ENCODE data around the gene SF3B1. TPM values are rescaled to one million over a fixed set of nuclear protein-coding genes. Genes with fewer than 3 reads are reported as not detected.

Gene SF3B1
- polyA plus RNA-seq, 2 of the 4 experiments (the other 2 are of a cell fraction), result 166 to 400 TPM

DNA sequence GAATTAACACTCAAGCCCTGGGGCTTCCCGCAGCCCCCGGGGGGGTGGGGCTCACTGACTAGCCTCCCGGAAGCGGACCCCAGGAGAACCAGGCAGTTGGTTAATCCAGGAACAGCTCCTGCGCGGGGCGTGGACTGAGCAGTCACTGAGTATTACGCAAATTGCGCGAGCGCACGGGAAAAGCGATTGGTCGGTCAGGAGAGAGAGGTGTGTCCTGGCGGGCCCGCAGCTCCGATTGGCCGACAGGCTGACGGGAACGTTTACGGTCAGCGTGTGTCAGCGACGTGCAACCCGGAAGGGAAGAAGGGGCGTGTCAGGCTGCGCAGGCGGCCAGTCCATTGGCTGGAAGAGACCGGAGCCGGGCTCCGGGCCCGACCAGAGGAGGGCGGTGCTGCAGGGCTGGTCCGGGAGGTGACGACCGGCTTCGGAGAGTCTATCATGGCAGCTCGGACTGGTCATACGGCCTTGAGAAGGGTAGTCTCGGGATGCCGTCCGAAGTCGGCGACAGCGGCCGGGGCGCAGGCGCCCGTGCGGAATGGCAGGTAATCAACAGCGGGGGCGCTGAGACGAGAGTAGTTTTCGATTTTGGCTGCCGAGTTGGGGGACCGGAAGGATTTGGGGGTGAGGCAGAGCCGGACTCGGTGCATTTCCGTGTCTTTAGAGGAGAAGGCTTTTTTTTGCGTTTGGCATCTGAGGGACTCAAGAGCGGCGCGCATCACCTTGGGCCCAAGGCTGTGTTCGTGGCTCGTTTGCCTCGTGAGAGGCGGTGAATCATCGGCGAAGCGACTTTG, 18.5 kb upstream of the SF3B1 start, which contains the start of gene COQ10B (continued):
- 0 out of 2 replicates have a peak, but pooled peaks have one; percentile 48 for TF ChIP-seq TP53 (CRISPR knock-in tag; IDR thresholded peaks at IDR 0.05)
- TF ChIP-seq RFX5 (IDR thresholded peaks at IDR 0.05), result peak; percentile 79
- TF ChIP-seq, protein P1, sequence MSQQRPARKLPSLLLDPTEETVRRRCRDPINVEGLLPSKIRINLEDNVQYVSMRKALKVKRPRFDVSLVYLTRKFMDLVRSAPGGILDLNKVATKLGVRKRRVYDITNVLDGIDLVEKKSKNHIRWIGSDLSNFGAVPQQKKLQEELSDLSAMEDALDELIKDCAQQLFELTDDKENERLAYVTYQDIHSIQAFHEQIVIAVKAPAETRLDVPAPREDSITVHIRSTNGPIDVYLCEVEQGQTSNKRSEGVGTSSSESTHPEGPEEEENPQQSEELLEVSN (IDR thresholded peaks at IDR 0.05; ENCODE audit: borderline replicate concordance, low read depth), result no peak
- no peak for TF ChIP-seq HDAC2 (IDR thresholded peaks at IDR 0.05)
- TF ChIP-seq, protein P2, sequence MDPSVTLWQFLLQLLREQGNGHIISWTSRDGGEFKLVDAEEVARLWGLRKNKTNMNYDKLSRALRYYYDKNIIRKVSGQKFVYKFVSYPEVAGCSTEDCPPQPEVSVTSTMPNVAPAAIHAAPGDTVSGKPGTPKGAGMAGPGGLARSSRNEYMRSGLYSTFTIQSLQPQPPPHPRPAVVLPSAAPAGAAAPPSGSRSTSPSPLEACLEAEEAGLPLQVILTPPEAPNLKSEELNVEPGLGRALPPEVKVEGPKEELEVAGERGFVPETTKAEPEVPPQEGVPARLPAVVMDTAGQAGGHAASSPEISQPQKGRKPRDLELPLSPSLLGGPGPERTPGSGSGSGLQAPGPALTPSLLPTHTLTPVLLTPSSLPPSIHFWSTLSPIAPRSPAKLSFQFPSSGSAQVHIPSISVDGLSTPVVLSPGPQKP (IDR thresholded peaks at IDR 0.05; ENCODE audit: low read depth, low read length), result no peak
- TF ChIP-seq, protein P3, sequence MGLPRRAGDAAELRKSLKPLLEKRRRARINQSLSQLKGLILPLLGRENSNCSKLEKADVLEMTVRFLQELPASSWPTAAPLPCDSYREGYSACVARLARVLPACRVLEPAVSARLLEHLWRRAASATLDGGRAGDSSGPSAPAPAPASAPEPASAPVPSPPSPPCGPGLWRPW (IDR thresholded peaks at IDR 0.05), result no peak
- no peak for TF ChIP-seq NR3C1 (IDR thresholded peaks at IDR 0.05)
- TF ChIP-seq KDM1A (IDR thresholded peaks at IDR 0.05; ENCODE audit: low read depth), result no peak
- TF ChIP-seq SREBF2 (IDR thresholded peaks at IDR 0.05), result no peak
- TF ChIP-seq POLR2A (IDR thresholded peaks at IDR 0.05; ENCODE audit: low read length), result peak; percentile 73
- TF ChIP-seq, protein P4, sequence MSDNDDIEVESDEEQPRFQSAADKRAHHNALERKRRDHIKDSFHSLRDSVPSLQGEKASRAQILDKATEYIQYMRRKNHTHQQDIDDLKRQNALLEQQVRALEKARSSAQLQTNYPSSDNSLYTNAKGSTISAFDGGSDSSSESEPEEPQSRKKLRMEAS (IDR thresholded peaks at IDR 0.05), result peak; percentile 68
- TF ChIP-seq ZNF302 (CRISPR knock-in tag; IDR thresholded peaks at IDR 0.05), result no peak
- no peak for TF ChIP-seq BHLHE40 (IDR thresholded peaks at IDR 0.05; ENCODE audit: low read depth, low read length)
- TF ChIP-seq PHF8 (IDR thresholded peaks at IDR 0.05; ENCODE audit: borderline replicate concordance, low read depth), result peak; percentile 96
- TF ChIP-seq FOSB (CRISPR knock-in tag; IDR thresholded peaks at IDR 0.05), result no peak
- TF ChIP-seq EHF (CRISPR knock-in tag; IDR thresholded peaks at IDR 0.05), result no peak
- TF ChIP-seq, protein P5, sequence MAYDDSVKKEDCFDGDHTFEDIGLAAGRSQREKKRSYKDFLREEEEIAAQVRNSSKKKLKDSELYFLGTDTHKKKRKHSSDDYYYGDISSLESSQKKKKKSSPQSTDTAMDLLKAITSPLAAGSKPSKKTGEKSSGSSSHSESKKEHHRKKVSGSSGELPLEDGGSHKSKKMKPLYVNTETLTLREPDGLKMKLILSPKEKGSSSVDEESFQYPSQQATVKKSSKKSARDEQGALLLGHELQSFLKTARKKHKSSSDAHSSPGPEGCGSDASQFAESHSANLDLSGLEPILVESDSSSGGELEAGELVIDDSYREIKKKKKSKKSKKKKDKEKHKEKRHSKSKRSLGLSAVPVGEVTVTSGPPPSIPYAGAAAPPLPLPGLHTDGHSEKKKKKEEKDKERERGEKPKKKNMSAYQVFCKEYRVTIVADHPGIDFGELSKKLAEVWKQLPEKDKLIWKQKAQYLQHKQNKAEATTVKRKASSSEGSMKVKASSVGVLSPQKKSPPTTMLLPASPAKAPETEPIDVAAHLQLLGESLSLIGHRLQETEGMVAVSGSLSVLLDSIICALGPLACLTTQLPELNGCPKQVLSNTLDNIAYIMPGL (CRISPR knock-in tag; IDR thresholded peaks at IDR 0.05; ENCODE audit: borderline replicate concordance), result no peak
- no peak for TF ChIP-seq CHD2 (IDR thresholded peaks at IDR 0.05; ENCODE audit: low read length, partially characterized antibody)
- TF ChIP-seq CEBPB (IDR thresholded peaks at IDR 0.05), result peak; percentile 85 to 97
- TF ChIP-seq, protein P6, sequence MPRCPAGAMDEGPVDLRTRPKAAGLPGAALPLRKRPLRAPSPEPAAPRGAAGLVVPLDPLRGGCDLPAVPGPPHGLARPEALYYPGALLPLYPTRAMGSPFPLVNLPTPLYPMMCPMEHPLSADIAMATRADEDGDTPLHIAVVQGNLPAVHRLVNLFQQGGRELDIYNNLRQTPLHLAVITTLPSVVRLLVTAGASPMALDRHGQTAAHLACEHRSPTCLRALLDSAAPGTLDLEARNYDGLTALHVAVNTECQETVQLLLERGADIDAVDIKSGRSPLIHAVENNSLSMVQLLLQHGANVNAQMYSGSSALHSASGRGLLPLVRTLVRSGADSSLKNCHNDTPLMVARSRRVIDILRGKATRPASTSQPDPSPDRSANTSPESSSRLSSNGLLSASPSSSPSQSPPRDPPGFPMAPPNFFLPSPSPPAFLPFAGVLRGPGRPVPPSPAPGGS (IDR thresholded peaks at IDR 0.05), result peak; percentile 83; the same call in 2 of the 3 replicates
- TF ChIP-seq FOSL2 (IDR thresholded peaks at IDR 0.05), result no peak
- peak; percentile 85 for TF ChIP-seq FOSL2 (CRISPR knock-in tag; IDR thresholded peaks at IDR 0.05)

DNA sequence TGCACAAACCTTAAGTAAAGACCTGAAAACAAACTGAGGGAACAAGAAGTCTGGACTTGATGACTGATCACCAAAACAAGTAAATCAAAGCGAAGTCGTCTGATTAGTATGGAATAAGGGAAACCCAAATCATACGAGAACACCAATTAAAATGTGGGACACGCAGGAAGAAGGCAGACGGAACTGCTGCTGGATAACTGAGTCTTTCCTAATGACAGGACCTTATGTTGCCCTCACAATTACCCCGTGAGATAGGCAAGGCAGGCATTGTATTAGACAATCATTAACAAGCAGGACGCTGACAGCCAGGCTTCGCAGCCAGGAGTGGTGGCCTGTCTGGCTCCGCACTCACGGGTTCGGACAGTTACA, 17.9 kb upstream of the SF3B1 start:
- no peak for DNase-seq (ENCODE audit: low read depth in 1 of 2, low spot score in 1 of 2)
- POLR2A ChIA-PET, result interaction anchor here (0.6 to 3.4 kb wide), 17 partner anchors 8 to 654 kb away, joined by 3 to 50 read pairs (median 3); partner anchors contain the start of genes GTF3C3, HSPD1, HSPE1 and MARS2
- FAIRE-seq, result no peak
- Histone ChIP-seq H3K9me3 (no peaks in the 10 kb centered on the region), H3K4me1 (peaks cover 14% of the 10 kb centered on the region; the same call in 2 of the 3 replicates), H3K4me3 (peak overlapping the region; percentile 83), H3K27ac (peak overlapping the region; percentile 88 to 91), H3K4me2 (peak overlapping the region; percentile 94)
- CTCF ChIA-PET, result interaction anchor here (0.9 to 1.2 kb wide), 3 partner anchors 10 to 17 kb away, joined by 3 to 5 read pairs (median 3); no protein-coding TSS in a partner anchor
- 5% methylated on average over 9 of the region's 11 CpGs for WGBS (ENCODE audit: missing lambda C conversion rate)
- TF ChIP-seq RFX5 (IDR thresholded peaks at IDR 0.05) (no peak), GATA3 (IDR thresholded peaks at IDR 0.05; ENCODE audit: borderline replicate concordance) (no peak), BHLHE40 (IDR thresholded peaks at IDR 0.05; ENCODE audit: low read depth, low read length) (no peak), POLR2A (IDR thresholded peaks at IDR 0.05; ENCODE audit: low read length) (peak; percentile 50), EHMT2 (IDR thresholded peaks at IDR 0.05; ENCODE audit: low read depth) (no peak), NR3C1 (IDR thresholded peaks at IDR 0.05) (no peak)
- ATAC-seq, result peak; percentile 71 to 79

Measured in A549 (cell line).